Loucy (cell line): ENCODE measurements around the gene USH1C.

ENCODE experiments used
- EZH2phosphoT487 ChIP-seq: fragments of 200-600 bp; IDR thresholded peaks from 2 replicates; pipeline ENCODE4 v1.6.1; 2018; ENCODE audit warnings: antibody characterized with exemption, mild to moderate bottlenecking, moderate library complexity, borderline replicate concordance
- TF ChIP-seq, protein P1 (sequence below): fragments of 200-600 bp; sonication (generic); conservative IDR thresholded peaks from 2 replicates; pipeline ENCODE4 v1.5.1; 2014; ENCODE audit warnings: mild to moderate bottlenecking, antibody characterized with exemption, low read length

DNA sequence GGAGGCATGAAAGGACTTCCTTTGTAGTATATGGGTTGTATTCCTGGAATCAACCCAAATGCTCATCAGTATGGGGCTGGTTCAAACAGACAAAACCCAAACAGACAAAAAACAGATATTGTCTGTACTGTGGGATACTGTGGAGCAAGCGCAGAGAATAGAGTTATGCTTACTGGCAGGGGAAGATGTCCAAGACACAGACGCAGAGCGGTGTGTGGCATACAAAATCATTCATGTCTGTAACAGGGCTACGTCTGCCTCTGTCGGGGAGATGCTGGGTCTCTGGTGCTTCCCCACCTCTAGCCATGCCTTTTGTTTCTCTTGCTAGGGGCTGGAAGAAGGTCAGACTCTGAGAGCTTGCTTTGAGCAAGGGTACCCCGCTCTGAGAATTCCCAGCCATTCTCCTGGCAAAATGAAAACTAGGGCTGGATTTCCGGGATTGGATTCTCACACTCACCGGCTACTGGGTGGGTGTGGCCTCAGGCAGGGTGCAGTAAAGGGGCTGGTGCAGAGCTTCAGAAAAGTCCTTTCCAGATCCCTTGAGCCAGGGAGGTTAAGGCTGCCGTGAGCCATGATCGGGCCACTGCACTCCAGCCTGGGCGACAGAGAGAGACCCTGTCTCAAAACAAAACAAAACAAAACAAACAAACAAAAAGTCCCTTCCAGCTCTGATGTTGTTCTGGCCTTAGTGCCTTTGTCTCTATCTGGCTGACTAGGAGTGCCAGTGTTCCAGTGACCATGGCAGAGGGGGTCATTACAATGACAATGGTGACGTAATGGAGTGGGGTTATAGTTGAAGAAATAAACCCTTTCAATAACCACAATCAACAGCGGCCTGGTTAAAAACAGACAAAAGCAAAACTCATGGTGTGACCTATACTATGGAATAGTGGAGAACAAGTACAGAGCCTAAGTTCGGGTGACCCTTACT, 64.7 kb downstream of the USH1C start:
- TF ChIP-seq EZH2phosphoT487 = no peak
- TF ChIP-seq, protein P1, sequence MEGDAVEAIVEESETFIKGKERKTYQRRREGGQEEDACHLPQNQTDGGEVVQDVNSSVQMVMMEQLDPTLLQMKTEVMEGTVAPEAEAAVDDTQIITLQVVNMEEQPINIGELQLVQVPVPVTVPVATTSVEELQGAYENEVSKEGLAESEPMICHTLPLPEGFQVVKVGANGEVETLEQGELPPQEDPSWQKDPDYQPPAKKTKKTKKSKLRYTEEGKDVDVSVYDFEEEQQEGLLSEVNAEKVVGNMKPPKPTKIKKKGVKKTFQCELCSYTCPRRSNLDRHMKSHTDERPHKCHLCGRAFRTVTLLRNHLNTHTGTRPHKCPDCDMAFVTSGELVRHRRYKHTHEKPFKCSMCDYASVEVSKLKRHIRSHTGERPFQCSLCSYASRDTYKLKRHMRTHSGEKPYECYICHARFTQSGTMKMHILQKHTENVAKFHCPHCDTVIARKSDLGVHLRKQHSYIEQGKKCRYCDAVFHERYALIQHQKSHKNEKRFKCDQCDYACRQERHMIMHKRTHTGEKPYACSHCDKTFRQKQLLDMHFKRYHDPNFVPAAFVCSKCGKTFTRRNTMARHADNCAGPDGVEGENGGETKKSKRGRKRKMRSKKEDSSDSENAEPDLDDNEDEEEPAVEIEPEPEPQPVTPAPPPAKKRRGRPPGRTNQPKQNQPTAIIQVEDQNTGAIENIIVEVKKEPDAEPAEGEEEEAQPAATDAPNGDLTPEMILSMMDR = no peak
